BLaER1 (cell line): Measurements from ENCODE around the gene PATJ.
"Not testable (repeated sequence)": the region's sequence is repeated elsewhere in the genome, so short reads cannot be mapped to it uniquely, and the experiment has no call there.

ENCODE experiments used
- H3K27ac ChIP-seq: shearing (Covaris generic); formaldehyde crosslinking; 2 replicates; pipeline ENCODE4 v1.8.1; 2022
- H3K27me3 ChIP-seq: shearing (Covaris generic); formaldehyde crosslinking; 2 replicates; pipeline ENCODE4 v1.8.1; 2022
- H3K36me3 ChIP-seq: shearing (Covaris generic); formaldehyde crosslinking; 2 replicates; pipeline ENCODE4 v1.8.1; 2022
- H3K4me1 ChIP-seq: shearing (Covaris generic); formaldehyde crosslinking; 2 replicates; pipeline ENCODE4 v1.8.1; 2022
- H3K4me2 ChIP-seq: shearing (Covaris generic); formaldehyde crosslinking; 2 replicates; pipeline ENCODE4 v1.8.1; 2022
- H3K4me3 ChIP-seq: shearing (Covaris generic); formaldehyde crosslinking; 2 replicates; pipeline ENCODE4 v1.8.1; 2022
- H3K9ac ChIP-seq: shearing (Covaris generic); formaldehyde crosslinking; 2 replicates; pipeline ENCODE4 v1.8.1; 2022
- H3K9me3 ChIP-seq: shearing (Covaris generic); formaldehyde crosslinking; 2 replicates; pipeline ENCODE4 v1.8.1; 2022
- H4K20me1 ChIP-seq: shearing (Covaris generic); formaldehyde crosslinking; 2 replicates; pipeline ENCODE4 v1.8.1; 2022
- Cebpa-rat ChIP-seq: shearing (Covaris generic); IDR thresholded peaks from 2 replicates; pipeline ENCODE4 v1.8.1; 2022

The PATJ gene

GRCh38 chr1:61851849-61852669 is 109.8 kb downstream of the PATJ start:
- no peak overlapping the region for H3K27ac ChIP-seq
- H3K36me3 ChIP-seq = no peaks in the 10 kb centered on the region
- H3K4me2 ChIP-seq = no peak overlapping the region
- H4K20me1 ChIP-seq = no peaks in the 10 kb centered on the region
- TF ChIP-seq Cebpa-rat = no peak
- H3K27me3 ChIP-seq = no peaks in the 10 kb centered on the region
- H3K9ac ChIP-seq = no peak overlapping the region
- no peak overlapping the region for H3K4me3 ChIP-seq
- H3K4me1 ChIP-seq = 0 out of 2 replicates have a peak, but pooled peaks cover 4% of the 10 kb centered on the region
- H3K9me3 ChIP-seq = no peaks in the 10 kb centered on the region

- no peaks in the 10 kb centered on the region for H3K27me3 ChIP-seq
- no peak overlapping the region for H3K4me2 ChIP-seq
- H3K9me3 ChIP-seq = no peaks in the 10 kb centered on the region
- no peak overlapping the region for H3K9ac ChIP-seq
- H3K36me3 ChIP-seq = no peaks in the 10 kb centered on the region
- H3K4me1 ChIP-seq = 0 out of 2 replicates have a peak, but pooled peaks cover 4% of the 10 kb centered on the region
- H3K27ac ChIP-seq = no peak overlapping the region
- TF ChIP-seq Cebpa-rat = no peak
- no peaks in the 10 kb centered on the region for H4K20me1 ChIP-seq
- no peak overlapping the region for H3K4me3 ChIP-seq
These were observed 110.4 kb downstream of the PATJ start for GRCh38 chr1:61852670-61853015.

GRCh38 chr1:61853583-61853982 is 111.3 kb downstream of the PATJ start:
- TF ChIP-seq Cebpa-rat = no peak
- no peak overlapping the region for H3K4me3 ChIP-seq
- H3K4me2 ChIP-seq = no peak overlapping the region
- H3K27ac ChIP-seq = no peak overlapping the region
- H4K20me1 ChIP-seq = no peaks in the 10 kb centered on the region
- no peaks in the 10 kb centered on the region for H3K9me3 ChIP-seq
- no peaks in the 10 kb centered on the region for H3K36me3 ChIP-seq
- H3K9ac ChIP-seq = no peak overlapping the region
- H3K4me1 ChIP-seq = 0 out of 2 replicates have a peak, but pooled peaks cover 4% of the 10 kb centered on the region
- H3K27me3 ChIP-seq = no peaks in the 10 kb centered on the region

- no peak for TF ChIP-seq Cebpa-rat
- no peaks in the 10 kb centered on the region for H3K27me3 ChIP-seq
- H3K4me2 ChIP-seq = peak overlapping the region; percentile 5; the same call in 1 of the 2 replicates
- peaks cover 12% of the 10 kb centered on the region for H3K4me1 ChIP-seq
- peaks cover 3% of the 10 kb centered on the region for H3K9me3 ChIP-seq
- no peaks in the 10 kb centered on the region for H4K20me1 ChIP-seq
- H3K27ac ChIP-seq = no peak overlapping the region
- no peak overlapping the region for H3K4me3 ChIP-seq
- no peak overlapping the region for H3K9ac ChIP-seq
- no peaks in the 10 kb centered on the region for H3K36me3 ChIP-seq
These were observed 122.2 kb downstream of the PATJ start for GRCh38 chr1:61864489-61864888.

GRCh38 chr1:61865646-61866220 is 123.5 kb downstream of the PATJ start:
- no peak overlapping the region for H3K4me2 ChIP-seq
- no peak overlapping the region for H3K9ac ChIP-seq
- H3K36me3 ChIP-seq = 0 out of 2 replicates have a peak, but pooled peaks cover 4% of the 10 kb centered on the region
- H3K27me3 ChIP-seq = no peaks in the 10 kb centered on the region
- no peak overlapping the region for H3K4me3 ChIP-seq
- no peak for TF ChIP-seq Cebpa-rat
- peaks cover 12% of the 10 kb centered on the region for H3K4me1 ChIP-seq
- H3K27ac ChIP-seq = no peak overlapping the region
- no peaks in the 10 kb centered on the region for H4K20me1 ChIP-seq
- peaks cover 15% of the 10 kb centered on the region for H3K9me3 ChIP-seq

GRCh38 chr1:61869691-61870109 is 127.4 kb downstream of the PATJ start:
- Histone ChIP-seq H3K4me1 (peaks cover 5% of the 10 kb centered on the region; the same call in 1 of the 2 replicates), H3K36me3 (0 out of 2 replicates have a peak, but pooled peaks cover 4% of the 10 kb centered on the region), H4K20me1 (no peaks in the 10 kb centered on the region), H3K4me3 (no peak overlapping the region), H3K27me3 (no peaks in the 10 kb centered on the region), H3K9me3 (peaks cover 35% of the 10 kb centered on the region), H3K4me2 (no peak overlapping the region), H3K9ac (no peak overlapping the region), H3K27ac (no peak overlapping the region)
- no peak for TF ChIP-seq Cebpa-rat

GRCh38 chr1:61872206-61872605 is 129.9 kb downstream of the PATJ start:
- TF ChIP-seq Cebpa-rat = no peak
- no peaks in the 10 kb centered on the region for H3K27me3 ChIP-seq
- H3K27ac ChIP-seq = no peak overlapping the region
- H3K4me3 ChIP-seq = no peak overlapping the region
- H3K9me3 ChIP-seq = peaks cover 35% of the 10 kb centered on the region
- 0 out of 2 replicates have a peak, but pooled peaks cover 4% of the 10 kb centered on the region for H3K36me3 ChIP-seq
- no peak overlapping the region for H3K9ac ChIP-seq
- no peaks in the 10 kb centered on the region for H3K4me1 ChIP-seq
- H3K4me2 ChIP-seq = no peak overlapping the region
- no peaks in the 10 kb centered on the region for H4K20me1 ChIP-seq

- Histone ChIP-seq H3K4me2 (no peak overlapping the region), H3K4me3 (no peak overlapping the region), H3K27ac (no peak overlapping the region), H3K4me1 (no peaks in the 10 kb centered on the region), H3K9me3 (peaks cover 35% of the 10 kb centered on the region), H3K36me3 (0 out of 2 replicates have a peak, but pooled peaks cover 4% of the 10 kb centered on the region), H4K20me1 (no peaks in the 10 kb centered on the region), H3K9ac (no peak overlapping the region), H3K27me3 (no peaks in the 10 kb centered on the region)
- no peak for TF ChIP-seq Cebpa-rat
These were observed 131.3 kb downstream of the PATJ start for GRCh38 chr1:61873581-61873980.

- no peak overlapping the region for H3K4me2 ChIP-seq
- no peak for TF ChIP-seq Cebpa-rat
These were observed 131.7 kb downstream of the PATJ start for GRCh38 chr1:61873994-61874393.

GRCh38 chr1:61875198-61875597 is 132.9 kb downstream of the PATJ start:
- Histone ChIP-seq H3K4me1 (no peaks in the 10 kb centered on the region), H3K4me2 (no peak overlapping the region), H3K9ac (no peak overlapping the region), H3K27me3 (no peaks in the 10 kb centered on the region), H3K27ac (no peak overlapping the region), H3K9me3 (peaks cover 25% of the 10 kb centered on the region), H3K36me3 (no peaks in the 10 kb centered on the region), H3K4me3 (no peak overlapping the region), H4K20me1 (no peaks in the 10 kb centered on the region)
- no peak for TF ChIP-seq Cebpa-rat

More at GRCh38 chr1:61873994-61874393, 131.7 kb downstream of the PATJ start:
- Histone ChIP-seq H3K27me3 (no peaks in the 10 kb centered on the region), H3K27ac (no peak overlapping the region), H3K9ac (no peak overlapping the region), H3K4me3 (no peak overlapping the region), H3K36me3 (0 out of 2 replicates have a peak, but pooled peaks cover 4% of the 10 kb centered on the region), H4K20me1 (no peaks in the 10 kb centered on the region), H3K9me3 (peaks cover 35% of the 10 kb centered on the region), H3K4me1 (no peaks in the 10 kb centered on the region)

- not testable (repeated sequence) for H3K9me3 ChIP-seq, H3K4me1 ChIP-seq, H3K9ac ChIP-seq, H3K27ac ChIP-seq, H3K4me2 ChIP-seq, H3K4me3 ChIP-seq, H3K36me3 ChIP-seq, H3K27me3 ChIP-seq, H4K20me1 ChIP-seq
These were observed 137.7 kb downstream of the PATJ start for GRCh38 chr1:61879887-61880474.
